Caki2 (cell line): Measurements from ENCODE around the gene ZNF662. TPM values are rescaled to one million over a fixed set of nuclear protein-coding genes. Genes with fewer than 3 reads are reported as not detected.
A peak's percentile ranks its signal among the peaks of the same experiment; 100 is the strongest.

Experiments used
- DNase-seq: peaks from one replicate; pipeline ENCODE4 v3.0.0-alpha.2; 2015; ENCODE audit warnings: low read depth
- in situ Hi-C: cut with HindIII; loops from 2 replicates; pipeline ENCODE4 v1.10.0; 2016; ENCODE audit warnings: low sequenced_read_pairs, low pct_unique_long_range_greater_than_20kb, mixed read lengths
- total RNA-seq: library from RNA; depleted of rRNA; stranded (reverse); fragments of >200 nt; shearing (Covaris generic); gene quantifications from 2 replicates; pipeline ENCODE4 v1.2.3, GENCODE V29; 2014; ENCODE audit warnings: low replicate concordance; rRNA removed

Gene ZNF662
- not detected in 2 replicates for total RNA-seq

GRCh38 chr3:42906070-42906847 is at the start of gene ZNF662:
TSS of gene ZNF662 (plus strand) at chr3:42906142. CDS start at chr3:42908115, 1,973 bp downstream.
- no peak for DNase-seq
- in situ Hi-C loops, result no loop called here

- no peak for DNase-seq
- in situ Hi-C loops, result no loop called here
Measured at GRCh38 chr3:42856544-42856943, 49.4 kb upstream of the ZNF662 start.

- in situ Hi-C loops, result no loop called here
- DNase-seq, result no peak
Measured at GRCh38 chr3:42864321-42864950, 41.5 kb upstream of the ZNF662 start.

GRCh38 chr3:42865256-42865655 is 40.7 kb upstream of the ZNF662 start:
- no peak for DNase-seq
- in situ Hi-C loops, result no loop called here

GRCh38 chr3:42867138-42867537 is 38.8 kb upstream of the ZNF662 start:
- in situ Hi-C loops, result no loop called here
- no peak for DNase-seq

DNA sequence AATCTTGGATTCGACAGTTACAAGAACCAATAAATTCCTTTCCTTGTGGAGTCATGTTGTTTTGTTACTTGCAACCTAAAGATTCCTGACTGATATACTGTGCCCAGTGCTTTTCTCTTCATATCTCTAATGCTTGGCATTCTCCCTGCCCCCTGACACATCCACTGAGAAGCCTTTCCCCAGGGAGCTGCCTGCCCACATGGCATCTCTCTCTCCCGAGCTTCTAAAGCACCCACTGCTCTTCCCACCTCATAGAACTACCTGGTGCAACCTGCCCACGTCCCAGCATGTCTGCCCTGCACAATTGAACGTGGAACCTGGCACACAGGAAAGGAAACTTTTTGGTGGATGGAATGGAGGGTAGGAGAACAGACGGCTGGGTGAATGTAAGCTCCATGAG is 37.1 kb upstream of the ZNF662 start:
- in situ Hi-C loops, result no loop called here
- no peak for DNase-seq

- no peak for DNase-seq
- in situ Hi-C loops, result no loop called here
Measured at GRCh38 chr3:42871592-42872196, 34.2 kb upstream of the ZNF662 start.

- in situ Hi-C loops, result no loop called here
- DNase-seq, result no peak
Measured at GRCh38 chr3:42872718-42873117, 33.2 kb upstream of the ZNF662 start.

DNA sequence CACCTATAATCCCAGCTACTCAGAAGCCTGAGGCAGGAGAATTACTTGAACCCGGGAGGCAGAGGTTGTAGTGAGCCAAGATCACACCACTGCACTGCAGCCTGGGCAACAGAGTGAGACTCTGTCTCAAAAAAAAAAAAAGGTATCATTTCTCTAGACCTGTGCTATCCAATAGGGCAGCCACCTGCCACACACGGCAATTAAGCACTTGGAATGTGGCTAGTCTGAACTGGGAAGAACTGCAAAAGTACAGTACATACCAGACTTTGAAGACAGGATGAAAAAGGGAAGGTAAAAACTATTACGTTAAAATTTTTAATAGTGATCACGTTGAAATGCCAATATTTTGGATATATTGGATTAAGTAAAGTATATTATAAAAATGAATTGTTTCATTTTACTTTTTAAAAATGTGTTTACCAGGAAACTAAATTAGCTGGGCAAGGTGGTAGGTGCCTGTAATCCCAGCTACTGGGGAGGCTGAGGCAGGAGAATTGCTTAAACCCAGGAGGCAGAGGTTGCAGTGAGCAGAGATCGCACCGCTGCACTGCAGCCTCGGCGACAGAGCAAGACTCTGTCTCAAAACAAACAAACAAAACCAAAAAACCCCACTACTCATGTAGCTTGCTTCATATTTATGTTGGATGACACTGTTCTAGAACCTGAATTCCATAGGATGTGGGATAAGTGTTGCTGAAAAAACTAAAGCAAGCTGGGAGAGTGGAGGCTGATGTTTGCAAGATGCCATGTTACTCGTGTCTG is 32.5 kb upstream of the ZNF662 start:
- DNase-seq, result no peak
- in situ Hi-C loops, result no loop called here

GRCh38 chr3:42874749-42875148 is 31.2 kb upstream of the ZNF662 start:
- in situ Hi-C loops, result no loop called here
- DNase-seq, result no peak

GRCh38 chr3:42875325-42876151 is 30.4 kb upstream of the ZNF662 start, which contains the start of gene CYP8B1:
TSS of gene CYP8B1 (minus strand) at chr3:42875879. CDS start at chr3:42875816, 63 bp downstream.
- in situ Hi-C loops, result no loop called here

DNA sequence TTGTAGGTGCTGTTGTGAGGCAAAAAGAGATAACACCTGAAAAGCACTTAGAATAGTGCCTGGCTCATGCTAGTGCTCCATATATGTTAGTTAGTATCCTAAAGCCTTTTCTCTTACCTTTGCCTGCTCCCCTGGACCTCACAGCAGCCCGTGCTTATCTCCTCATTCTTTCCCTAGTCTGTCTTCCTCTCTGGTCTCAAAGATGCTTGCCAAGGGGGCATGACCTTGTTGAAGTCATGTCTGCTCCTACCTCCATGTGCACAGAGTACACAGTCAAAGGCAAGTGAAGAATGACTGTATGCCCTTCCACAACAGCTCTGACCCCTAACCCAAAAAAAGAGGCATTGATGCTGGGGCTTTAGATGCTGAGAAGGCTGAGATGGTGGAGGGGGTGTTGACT is 29.5 kb upstream of the ZNF662 start:
- in situ Hi-C loops, result no loop called here
- DNase-seq, result no peak

More at GRCh38 chr3:42875325-42876151, 30.4 kb upstream of the ZNF662 start, which contains the start of gene CYP8B1:
- no peak for DNase-seq

GRCh38 chr3:42876940-42877720 is 28.8 kb upstream of the ZNF662 start:
- DNase-seq, result no peak
- in situ Hi-C loops, result no loop called here

DNA sequence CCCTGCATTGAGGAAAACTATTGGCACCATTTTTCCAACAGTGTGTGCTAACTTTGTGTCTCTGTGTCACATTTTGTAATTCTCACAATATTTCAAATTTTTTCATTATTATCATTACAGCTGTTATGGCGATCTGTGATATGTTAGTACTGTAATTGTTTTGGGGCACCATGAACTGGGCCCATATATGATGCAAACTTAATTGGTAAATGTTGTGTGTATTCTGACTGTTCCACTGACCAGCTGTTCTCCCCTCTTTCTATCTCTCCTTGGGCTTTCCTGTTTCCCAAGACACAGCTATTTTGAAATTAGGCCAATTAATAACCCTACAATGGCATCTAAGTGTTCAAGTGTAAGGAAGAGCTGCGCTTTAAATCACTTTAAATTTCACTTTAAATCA is 28.1 kb upstream of the ZNF662 start:
- no peak for DNase-seq
- in situ Hi-C loops, result no loop called here

GRCh38 chr3:42880183-42880582 is 25.8 kb upstream of the ZNF662 start:
- no peak for DNase-seq
- in situ Hi-C loops, result no loop called here

GRCh38 chr3:42880601-42881451 is 25.1 kb upstream of the ZNF662 start:
- DNase-seq, result peak; percentile 68
- in situ Hi-C loops, result no loop called here
